HG02759 (cell line): ENCODE measurements around the gene TNIP2.
"Not testable (repeated sequence)": the region's sequence is repeated elsewhere in the genome, so short reads cannot be mapped to it uniquely, and the experiment has no call there.

Source experiments
- ATAC-seq: cut with Tn5 transposase; IDR thresholded peaks from one replicate; pipeline ENCODE4 v1.9.1; 2021; ENCODE audit warnings: mild to moderate bottlenecking, moderate library complexity; ENCODE audit not compliant: unreplicated experiment

The TNIP2 gene

DNA sequence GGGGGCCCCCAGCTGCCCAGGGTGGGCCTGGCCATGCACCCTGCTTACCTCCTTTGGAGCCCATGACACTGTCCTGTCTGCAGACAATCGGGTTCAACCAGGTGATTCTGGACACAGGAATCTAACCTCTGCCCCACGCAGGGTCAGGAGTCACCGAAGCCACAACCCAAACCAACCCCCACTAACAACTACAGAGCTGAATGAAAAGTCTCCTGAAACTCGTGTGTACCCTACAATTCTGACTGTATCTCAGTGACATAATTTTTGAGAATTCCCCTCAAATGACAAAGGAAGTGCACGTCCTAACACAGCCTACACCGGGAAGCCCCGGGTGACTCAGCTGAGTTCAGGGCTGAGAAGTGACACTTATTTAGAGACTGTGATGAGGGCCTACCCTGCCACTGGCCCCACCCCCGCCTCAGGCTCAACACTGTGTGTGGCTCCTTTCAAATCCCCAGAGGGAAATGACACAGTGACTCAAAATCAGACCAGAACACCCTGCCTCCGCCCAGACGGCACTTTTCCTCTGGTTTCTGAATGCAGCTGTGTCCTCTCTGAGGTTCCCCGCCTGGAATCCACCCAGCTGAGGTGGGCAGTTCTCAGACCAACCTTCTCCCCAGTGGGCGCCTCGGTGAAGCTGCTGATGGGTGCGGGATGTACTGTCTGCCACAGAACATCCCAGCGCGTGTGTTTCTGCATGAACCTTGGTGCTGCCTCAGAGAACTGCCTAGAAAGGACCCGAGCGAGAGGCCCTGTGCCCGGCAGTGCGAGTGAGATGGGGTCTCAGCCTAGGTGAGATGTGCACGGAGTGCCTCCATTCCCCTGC is 9.9 kb downstream of the TNIP2 start:
- peak; percentile 96 for ATAC-seq

DNA sequence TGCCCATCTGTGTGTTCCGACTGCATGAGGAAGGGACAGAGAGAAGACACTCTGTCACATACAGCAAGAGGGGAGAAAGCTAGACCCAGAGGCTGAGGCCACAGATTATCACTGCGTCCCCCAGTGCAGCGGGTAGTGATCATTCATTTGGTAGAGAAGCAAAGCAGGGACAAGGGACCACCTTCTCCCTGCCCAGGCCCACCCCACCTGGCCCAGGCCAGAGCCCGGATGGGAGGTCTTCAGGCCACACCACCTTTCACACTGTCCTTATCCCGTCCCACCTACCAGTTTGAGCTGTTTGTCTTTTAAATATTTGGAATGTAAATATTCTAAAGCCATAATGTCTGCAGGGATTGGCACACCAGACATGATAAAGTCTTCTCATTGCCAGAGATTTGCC is 10.6 kb downstream of the TNIP2 start:
- no peak for ATAC-seq

DNA sequence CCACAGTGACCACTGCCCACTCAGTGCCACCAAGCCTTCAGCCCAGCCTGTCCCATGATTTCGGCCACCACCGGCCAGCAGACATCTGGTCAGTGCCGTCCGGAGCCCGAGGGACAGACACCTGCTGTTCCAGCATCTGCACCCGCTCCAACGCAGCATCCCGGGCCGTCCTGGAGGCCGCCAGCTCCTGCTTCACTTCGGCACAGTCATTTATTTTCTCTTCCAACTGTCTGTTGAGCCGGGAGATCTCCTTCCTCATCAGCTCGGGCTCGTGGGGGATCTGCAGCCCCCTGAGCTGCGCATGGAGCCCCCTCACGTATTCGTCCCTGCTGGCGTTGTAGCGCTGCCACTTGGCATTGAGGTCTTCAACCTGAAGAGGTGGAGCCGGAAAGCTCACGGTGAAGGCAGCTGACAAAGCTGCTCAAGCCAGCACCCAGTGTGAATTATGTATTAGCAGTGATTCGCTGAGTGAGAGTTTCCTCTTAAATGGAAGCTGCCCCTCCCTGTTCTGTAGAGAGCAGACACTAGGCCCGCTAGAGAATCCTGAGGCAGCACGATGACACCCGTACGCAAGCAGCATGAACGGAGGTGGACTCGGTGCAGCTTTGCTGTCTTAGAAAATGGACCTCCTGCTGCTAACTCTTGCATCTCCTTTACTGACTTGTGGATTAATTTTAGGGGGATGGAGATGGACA is 11.4 kb downstream of the TNIP2 start:
- ATAC-seq, result no peak

GRCh38 chr4:2743518-2744445 is 12.4 kb downstream of the TNIP2 start:
- ATAC-seq, result no peak

- ATAC-seq, result no peak
These were observed 13.2 kb downstream of the TNIP2 start for GRCh38 chr4:2742823-2743517.

- no peak for ATAC-seq
These were observed 13.9 kb downstream of the TNIP2 start for GRCh38 chr4:2742081-2742822.

DNA sequence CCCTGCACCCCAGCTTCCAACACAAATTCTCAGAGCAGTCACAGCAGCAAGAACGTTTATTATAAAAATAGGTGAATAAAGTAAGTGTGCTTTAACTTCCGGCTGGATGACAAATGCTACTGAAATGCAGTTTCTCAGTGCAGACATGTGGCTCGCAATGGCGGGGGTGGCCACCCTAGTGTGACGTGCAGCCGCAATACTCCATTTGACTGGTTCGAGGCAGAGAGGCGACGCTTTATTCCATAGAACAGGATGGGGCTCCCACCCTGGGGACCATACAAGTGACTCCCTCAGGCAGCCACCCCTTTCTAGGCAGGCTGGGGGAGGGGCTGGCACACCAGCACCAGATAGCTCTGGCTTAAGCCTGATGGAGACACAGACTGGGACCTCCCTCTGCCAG is 14.5 kb downstream of the TNIP2 start:
- ATAC-seq, result no peak

- ATAC-seq, result not testable (repeated sequence)
These were observed 17.8 kb downstream of the TNIP2 start for GRCh38 chr4:2738296-2738695.

- ATAC-seq, result no peak
These were observed 20.3 kb downstream of the TNIP2 start for GRCh38 chr4:2735869-2736268.

DNA sequence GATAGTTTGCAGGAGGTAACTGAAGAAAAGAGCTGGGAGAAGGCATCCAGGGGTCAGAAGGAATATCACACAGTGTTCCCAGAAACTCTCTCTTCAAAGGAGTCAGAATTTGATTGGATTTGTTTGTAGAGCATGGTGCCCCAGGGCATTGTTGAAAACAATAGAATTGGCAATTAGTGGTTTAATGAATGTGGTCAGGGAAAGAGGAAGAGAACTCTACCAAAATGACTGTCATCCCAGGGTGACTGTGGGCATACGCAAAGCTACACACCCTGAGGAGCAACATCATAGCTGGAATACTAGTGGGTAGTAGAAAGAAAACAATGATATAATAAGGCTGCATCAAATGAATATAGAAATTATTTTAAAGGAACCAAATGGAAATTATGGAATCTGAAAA is 21.5 kb downstream of the TNIP2 start:
- no peak for ATAC-seq

GRCh38 chr4:2733844-2734574 is 22.1 kb downstream of the TNIP2 start:
- ATAC-seq, result no peak

DNA sequence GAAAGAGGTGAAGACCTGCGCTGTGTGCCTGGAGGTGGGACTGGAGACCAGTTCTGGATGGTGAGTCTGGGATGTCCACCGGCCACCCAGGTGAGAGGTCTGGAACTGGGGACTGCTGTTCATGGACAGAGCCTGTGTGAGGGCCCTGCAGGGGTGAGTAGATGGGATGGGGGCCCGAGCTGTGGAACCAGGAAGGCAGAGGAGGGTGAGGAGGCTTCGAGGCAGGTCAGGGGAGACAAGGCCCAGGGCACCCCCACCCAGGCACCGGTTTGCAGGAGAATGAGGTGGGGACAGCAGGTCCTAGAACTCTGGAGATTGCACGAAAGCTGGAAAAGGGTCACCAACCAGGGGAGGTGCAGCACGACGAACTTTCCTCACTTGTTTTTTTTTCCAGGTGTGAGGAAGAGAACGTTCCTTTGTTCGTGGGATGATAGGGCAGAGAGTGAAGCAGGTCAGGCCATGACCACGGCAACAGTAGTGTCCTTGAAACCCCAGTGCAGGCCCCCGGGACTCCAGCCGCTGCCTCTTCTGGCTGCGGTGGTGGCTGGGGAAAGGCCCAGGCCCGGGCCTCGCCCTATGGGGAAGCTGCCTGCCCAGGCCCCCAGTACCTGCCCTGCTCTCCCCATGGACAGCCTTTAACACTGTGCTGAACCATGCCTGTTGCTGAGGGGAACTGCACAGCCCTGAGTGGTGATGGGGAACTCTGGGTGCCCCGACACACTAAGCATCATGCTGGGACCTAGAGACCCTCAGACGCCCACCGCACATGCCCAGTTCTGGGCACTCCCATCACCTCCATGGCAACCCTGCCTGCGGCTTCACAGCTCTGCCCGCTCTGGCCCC is 22.9 kb downstream of the TNIP2 start:
- no peak for ATAC-seq

- no peak for ATAC-seq
These were observed 23.6 kb downstream of the TNIP2 start for GRCh38 chr4:2732526-2732925.

DNA sequence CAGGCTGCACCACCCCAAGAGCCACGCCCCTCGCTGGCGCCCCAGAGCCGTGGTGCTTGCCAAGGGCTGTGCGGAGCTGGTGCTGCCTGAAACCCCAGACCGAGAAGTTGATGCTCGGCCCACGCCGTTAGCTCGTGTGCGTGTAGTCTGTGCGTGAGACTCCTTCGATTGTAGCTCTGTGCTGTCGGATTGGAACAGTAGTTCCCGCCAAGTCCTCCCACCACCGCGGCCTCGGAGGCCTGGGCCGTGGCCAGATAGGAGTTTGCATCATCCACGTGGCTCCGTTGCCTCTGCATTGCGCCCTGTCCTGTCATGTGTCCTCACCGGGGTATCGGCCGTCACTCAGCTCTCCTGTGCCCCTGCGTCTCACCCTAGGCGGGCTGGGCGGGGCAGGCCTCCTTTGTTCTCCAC is 24.2 kb downstream of the TNIP2 start:
- no peak for ATAC-seq

DNA sequence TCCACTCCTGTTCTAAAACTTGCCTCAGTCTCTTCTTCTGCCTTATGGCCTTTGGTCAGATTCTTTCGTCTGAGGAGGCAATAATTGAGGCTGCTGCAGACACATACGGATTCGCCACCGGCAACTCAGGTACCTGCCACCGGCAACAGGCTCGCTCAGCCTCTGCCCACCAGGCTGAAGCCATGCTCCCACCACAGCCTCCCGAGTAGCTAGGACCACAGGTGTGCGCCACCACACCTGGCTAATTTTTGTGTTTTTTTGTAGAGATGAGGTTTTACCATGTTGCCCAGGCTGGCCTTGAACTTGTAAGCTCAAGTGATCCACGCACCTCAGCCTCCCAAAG is 26.6 kb downstream of the TNIP2 start:
- ATAC-seq, result no peak

- no peak for ATAC-seq
These were observed 27.2 kb downstream of the TNIP2 start for GRCh38 chr4:2728806-2729532.

- ATAC-seq, result no peak
These were observed 27.9 kb downstream of the TNIP2 start for GRCh38 chr4:2728221-2728620.

DNA sequence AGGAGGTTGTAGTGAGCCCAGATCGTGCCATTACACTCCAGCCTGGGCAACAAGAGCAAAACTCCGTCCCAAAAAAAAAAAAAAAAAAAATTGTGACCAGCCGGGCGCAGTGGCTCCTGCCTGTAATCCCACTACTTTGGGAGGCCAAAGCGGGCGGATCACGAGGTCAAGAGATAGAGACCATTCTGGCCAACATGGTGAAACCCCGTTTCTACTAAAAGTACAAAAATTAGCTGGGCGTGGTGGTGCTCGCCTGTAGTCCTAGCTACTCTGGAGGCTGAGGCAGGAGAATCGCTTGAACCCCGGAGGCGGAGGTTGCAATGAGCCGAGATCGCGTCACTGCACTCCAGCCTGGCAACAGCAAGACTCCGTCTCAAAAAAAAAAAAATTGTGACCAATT is 29.3 kb downstream of the TNIP2 start:
- ATAC-seq, result not testable (repeated sequence)
